ENCODE data around the gene ENPP5. TPM values are rescaled to one million over a fixed set of nuclear protein-coding genes. Genes with fewer than 3 reads are reported as not detected.

The ENPP5 gene
- total RNA-seq, 4 donors from 2014 or later: 0.32 to 8.6 (median 1.7) TPM

- DNase-seq (ENCODE audit: low spot score) (no peak), ATAC-seq (ENCODE audit: low FRiP score) (no peak)
- TF ChIP-seq, protein P1, sequence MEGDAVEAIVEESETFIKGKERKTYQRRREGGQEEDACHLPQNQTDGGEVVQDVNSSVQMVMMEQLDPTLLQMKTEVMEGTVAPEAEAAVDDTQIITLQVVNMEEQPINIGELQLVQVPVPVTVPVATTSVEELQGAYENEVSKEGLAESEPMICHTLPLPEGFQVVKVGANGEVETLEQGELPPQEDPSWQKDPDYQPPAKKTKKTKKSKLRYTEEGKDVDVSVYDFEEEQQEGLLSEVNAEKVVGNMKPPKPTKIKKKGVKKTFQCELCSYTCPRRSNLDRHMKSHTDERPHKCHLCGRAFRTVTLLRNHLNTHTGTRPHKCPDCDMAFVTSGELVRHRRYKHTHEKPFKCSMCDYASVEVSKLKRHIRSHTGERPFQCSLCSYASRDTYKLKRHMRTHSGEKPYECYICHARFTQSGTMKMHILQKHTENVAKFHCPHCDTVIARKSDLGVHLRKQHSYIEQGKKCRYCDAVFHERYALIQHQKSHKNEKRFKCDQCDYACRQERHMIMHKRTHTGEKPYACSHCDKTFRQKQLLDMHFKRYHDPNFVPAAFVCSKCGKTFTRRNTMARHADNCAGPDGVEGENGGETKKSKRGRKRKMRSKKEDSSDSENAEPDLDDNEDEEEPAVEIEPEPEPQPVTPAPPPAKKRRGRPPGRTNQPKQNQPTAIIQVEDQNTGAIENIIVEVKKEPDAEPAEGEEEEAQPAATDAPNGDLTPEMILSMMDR (IDR thresholded peaks at IDR 0.05): no peak
Observed at GRCh38 chr6:46203391-46204177, 32.8 kb upstream of the ENPP5 start.

- DNase-seq (ENCODE audit: low spot score) (no peak), ATAC-seq (ENCODE audit: low FRiP score) (no peak)
- TF ChIP-seq, protein P1 (IDR thresholded peaks at IDR 0.05): no peak
Observed at GRCh38 chr6:46201702-46202101, 30.9 kb upstream of the ENPP5 start.

DNA sequence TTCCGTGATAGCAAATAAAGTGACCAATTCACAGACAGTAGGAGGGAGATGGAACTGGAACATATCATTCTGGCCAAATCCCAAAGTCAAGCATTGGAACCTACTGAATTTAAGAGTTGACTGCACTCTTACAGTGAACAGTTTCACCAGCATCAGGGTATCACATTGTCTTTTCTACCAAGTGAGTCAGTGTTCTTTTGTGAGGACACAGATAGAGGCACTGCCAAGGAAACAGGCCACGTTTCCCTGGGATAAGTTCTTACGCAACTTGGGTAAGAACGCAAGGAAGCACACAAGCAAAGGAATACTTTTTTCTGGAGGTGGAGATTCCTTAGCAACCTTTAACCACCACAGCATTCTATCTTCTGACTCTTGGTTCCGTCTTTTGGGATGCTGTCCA lies 28.6 kb upstream of the ENPP5 start:
- peak; percentile 68 for ATAC-seq (ENCODE audit: low FRiP score)

DNA sequence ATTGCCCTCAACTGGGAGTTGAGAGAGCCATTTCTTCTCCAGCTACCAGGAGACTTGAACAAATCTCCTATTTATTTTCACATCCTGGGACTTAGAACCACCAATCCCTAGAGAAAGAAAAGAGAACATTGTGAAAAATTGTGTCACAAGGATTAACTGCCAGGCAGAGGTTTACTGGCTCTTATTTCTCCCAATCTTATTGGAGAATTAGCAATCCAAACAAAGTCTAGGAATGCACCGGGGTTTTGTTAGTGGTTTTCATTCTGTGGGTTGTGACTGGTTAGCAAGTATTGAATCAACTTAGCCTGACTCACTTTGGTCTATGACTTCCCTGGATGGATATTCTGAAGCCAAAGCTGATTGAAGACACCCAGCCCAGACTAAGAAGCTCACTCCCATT lies 21.2 kb upstream of the ENPP5 start:
- TF ChIP-seq, protein P1 (IDR thresholded peaks at IDR 0.05): no peak
- no peak for DNase-seq (ENCODE audit: low spot score)
- ATAC-seq (ENCODE audit: low FRiP score): no peak

More for the DNA sequence above, 28.6 kb upstream of the ENPP5 start:
- TF ChIP-seq, protein P1 (IDR thresholded peaks at IDR 0.05): no peak
- no peak for DNase-seq (ENCODE audit: low spot score)

DNA sequence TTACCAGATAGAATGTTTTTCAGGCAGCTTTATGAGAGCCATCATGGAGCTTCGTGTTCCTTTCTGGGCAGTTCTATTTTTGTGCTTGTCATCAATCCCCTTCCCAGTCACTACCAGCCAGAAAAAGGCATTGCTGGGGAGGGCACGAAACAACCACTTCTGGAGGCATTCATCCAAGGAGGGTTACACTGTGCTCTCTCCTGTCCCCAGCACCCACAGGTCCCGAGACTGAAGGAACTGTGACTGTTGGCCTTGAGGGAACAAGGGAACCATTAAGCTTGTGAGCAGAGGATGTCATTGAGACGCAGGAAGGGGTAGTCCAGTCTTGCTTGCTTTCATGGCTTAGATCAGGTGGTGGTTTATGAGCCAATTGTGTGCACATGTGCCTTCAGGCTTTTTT lies 20.1 kb upstream of the ENPP5 start:
- TF ChIP-seq, protein P1 (IDR thresholded peaks at IDR 0.05): no peak
- ATAC-seq (ENCODE audit: low FRiP score) (no peak), DNase-seq (ENCODE audit: low spot score) (no peak)

DNA sequence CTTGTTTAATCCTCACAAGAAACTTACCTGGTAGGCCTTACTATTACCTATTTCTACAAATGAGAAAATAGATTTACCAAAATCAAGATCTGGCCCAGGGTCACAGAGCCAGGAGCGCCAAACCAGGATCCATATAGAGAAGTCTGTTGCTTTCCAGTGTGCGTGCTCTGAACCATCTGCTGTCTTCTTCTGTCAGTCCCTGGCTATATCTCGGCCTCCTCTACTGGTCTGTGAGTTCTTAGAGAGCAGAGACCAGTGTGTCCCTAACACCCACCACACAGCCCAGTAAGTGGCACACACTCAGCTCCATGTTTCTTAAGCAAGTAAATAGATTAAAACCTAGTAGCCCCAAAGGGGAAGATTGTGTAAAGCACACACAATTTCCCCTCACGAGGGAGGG lies 18.9 kb upstream of the ENPP5 start:
- ATAC-seq (ENCODE audit: low FRiP score) (no peak), DNase-seq (ENCODE audit: low spot score) (no peak)
- TF ChIP-seq, protein P1 (IDR thresholded peaks at IDR 0.05): no peak

- DNase-seq (ENCODE audit: low spot score) (no peak), ATAC-seq (ENCODE audit: low FRiP score) (no peak)
- TF ChIP-seq, protein P1 (IDR thresholded peaks at IDR 0.05): no peak
Observed at GRCh38 chr6:46186583-46186982, 15.8 kb upstream of the ENPP5 start.

Data from omental fat pad (tissue), 4 donors.